Measurements from ENCODE around the gene ITPKB. TPM values are rescaled to one million over a fixed set of nuclear protein-coding genes. Genes with fewer than 3 reads are reported as not detected.

The ITPKB gene
- polyA plus RNA-seq, 1 of the 3 experiments (the other 2 are of a cell fraction): 2.4 TPM

DNA sequence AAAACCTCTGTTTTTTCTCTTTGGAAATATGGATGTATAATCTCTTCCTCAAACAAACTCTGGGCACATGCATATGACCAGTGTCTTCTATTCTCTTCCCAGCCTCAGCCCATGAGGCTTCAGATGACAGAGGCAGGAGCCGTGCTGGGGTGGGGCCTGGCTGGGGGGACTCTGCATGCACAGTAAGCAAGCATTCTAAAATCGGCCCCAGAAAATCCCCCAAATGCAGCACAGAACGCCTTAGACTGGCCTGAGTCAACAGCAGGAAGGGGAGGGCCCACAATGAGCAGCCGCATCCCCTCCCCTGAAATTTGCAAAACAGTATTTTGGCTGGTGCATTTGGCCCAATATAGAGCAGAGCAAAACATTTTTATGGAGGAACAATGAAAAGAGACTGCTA is 47.8 kb downstream of the ITPKB start:
- Histone ChIP-seq H3K4me1 (ENCODE audit: control insufficient read depth in 1 of 2, insufficient read depth in 2 of 2, low read depth in 1 of 2, low read length in 1 of 2) (peaks cover 0 to 18% of the 10 kb centered on the region in 2 experiments; a peak in 2 of 4 replicates), H3K4me3 (ENCODE audit: low read depth in 2 of 2, low read length in 1 of 2) (no peak overlapping the region), H3F3A (replicated peaks; ENCODE audit: insufficient read depth) (no peaks in the 10 kb centered on the region), H2AFZ (ENCODE audit: low read depth) (no peak overlapping the region), H3K9me2 (no peaks in the 10 kb centered on the region), H3K4me2 (no peak overlapping the region), H4K20me1 (ENCODE audit: insufficient read depth) (no peaks in the 10 kb centered on the region), H3K9me3 (no peaks in the 10 kb centered on the region), H3K27ac (ENCODE audit: low read depth in 2 of 2, low read length in 1 of 2) (no peak overlapping the region), H3K27me3 (ENCODE audit: insufficient read depth) (no peaks in the 10 kb centered on the region), H3K9ac (no peak overlapping the region), H3K36me3 (replicated peaks in 1 of 2; ENCODE audit: control insufficient read depth in 1 of 2, insufficient read depth in 2 of 2, low read length in 1 of 2) (no peaks in the 10 kb centered on the region), H3K79me2 (ENCODE audit: insufficient read depth) (no peaks in the 10 kb centered on the region)
- TF ChIP-seq POLR2AphosphoS5 (IDR thresholded peaks at IDR 0.05; ENCODE audit: low read depth, low read length) (no peak), RXRA (IDR thresholded peaks at IDR 0.05; ENCODE audit: borderline replicate concordance, low read depth) (no peak), MXI1 (IDR thresholded peaks at IDR 0.05; ENCODE audit: low read depth, low read length) (no peak), GATA2 (CRISPR knock-in tag; IDR thresholded peaks at IDR 0.05) (no peak), EZH2phosphoT487 (IDR thresholded peaks at IDR 0.05; ENCODE audit: borderline replicate concordance, low read depth) (no peak), SIN3A (IDR thresholded peaks at IDR 0.05; ENCODE audit: borderline replicate concordance, low read depth, low read length) (no peak), EP300 (IDR thresholded peaks at IDR 0.05; ENCODE audit: borderline replicate concordance in 1 of 2, low read depth in 1 of 2, low read length in 1 of 2) (no peak), FOXJ3 (CRISPR knock-in tag; IDR thresholded peaks at IDR 0.05) (no peak), NFIC (IDR thresholded peaks at IDR 0.05; ENCODE audit: borderline replicate concordance) (no peak)
- TF ChIP-seq, protein P1, sequence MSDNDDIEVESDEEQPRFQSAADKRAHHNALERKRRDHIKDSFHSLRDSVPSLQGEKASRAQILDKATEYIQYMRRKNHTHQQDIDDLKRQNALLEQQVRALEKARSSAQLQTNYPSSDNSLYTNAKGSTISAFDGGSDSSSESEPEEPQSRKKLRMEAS (IDR thresholded peaks at IDR 0.05; ENCODE audit: low read depth): no peak
- TF ChIP-seq, protein P2, sequence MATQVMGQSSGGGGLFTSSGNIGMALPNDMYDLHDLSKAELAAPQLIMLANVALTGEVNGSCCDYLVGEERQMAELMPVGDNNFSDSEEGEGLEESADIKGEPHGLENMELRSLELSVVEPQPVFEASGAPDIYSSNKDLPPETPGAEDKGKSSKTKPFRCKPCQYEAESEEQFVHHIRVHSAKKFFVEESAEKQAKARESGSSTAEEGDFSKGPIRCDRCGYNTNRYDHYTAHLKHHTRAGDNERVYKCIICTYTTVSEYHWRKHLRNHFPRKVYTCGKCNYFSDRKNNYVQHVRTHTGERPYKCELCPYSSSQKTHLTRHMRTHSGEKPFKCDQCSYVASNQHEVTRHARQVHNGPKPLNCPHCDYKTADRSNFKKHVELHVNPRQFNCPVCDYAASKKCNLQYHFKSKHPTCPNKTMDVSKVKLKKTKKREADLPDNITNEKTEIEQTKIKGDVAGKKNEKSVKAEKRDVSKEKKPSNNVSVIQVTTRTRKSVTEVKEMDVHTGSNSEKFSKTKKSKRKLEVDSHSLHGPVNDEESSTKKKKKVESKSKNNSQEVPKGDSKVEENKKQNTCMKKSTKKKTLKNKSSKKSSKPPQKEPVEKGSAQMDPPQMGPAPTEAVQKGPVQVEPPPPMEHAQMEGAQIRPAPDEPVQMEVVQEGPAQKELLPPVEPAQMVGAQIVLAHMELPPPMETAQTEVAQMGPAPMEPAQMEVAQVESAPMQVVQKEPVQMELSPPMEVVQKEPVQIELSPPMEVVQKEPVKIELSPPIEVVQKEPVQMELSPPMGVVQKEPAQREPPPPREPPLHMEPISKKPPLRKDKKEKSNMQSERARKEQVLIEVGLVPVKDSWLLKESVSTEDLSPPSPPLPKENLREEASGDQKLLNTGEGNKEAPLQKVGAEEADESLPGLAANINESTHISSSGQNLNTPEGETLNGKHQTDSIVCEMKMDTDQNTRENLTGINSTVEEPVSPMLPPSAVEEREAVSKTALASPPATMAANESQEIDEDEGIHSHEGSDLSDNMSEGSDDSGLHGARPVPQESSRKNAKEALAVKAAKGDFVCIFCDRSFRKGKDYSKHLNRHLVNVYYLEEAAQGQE (IDR thresholded peaks at IDR 0.05; ENCODE audit: low read depth, low read length): no peak
- TF ChIP-seq, protein P3, sequence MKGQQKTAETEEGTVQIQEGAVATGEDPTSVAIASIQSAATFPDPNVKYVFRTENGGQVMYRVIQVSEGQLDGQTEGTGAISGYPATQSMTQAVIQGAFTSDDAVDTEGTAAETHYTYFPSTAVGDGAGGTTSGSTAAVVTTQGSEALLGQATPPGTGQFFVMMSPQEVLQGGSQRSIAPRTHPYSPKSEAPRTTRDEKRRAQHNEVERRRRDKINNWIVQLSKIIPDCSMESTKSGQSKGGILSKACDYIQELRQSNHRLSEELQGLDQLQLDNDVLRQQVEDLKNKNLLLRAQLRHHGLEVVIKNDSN (IDR thresholded peaks at IDR 0.05; ENCODE audit: borderline replicate concordance, low read depth): no peak
- ChIA-PET POLR2A (no interaction called here), CTCF (interaction anchor here (3.0 kb wide), 1 partner anchor 21 kb away, joined by 7 read pairs; no protein-coding TSS in a partner anchor)
- WGBS (ENCODE audit: low lambda C conversion rate): 72% methylated on average over 4 of the region's 4 CpGs
- DNase-seq: no peak

DNA sequence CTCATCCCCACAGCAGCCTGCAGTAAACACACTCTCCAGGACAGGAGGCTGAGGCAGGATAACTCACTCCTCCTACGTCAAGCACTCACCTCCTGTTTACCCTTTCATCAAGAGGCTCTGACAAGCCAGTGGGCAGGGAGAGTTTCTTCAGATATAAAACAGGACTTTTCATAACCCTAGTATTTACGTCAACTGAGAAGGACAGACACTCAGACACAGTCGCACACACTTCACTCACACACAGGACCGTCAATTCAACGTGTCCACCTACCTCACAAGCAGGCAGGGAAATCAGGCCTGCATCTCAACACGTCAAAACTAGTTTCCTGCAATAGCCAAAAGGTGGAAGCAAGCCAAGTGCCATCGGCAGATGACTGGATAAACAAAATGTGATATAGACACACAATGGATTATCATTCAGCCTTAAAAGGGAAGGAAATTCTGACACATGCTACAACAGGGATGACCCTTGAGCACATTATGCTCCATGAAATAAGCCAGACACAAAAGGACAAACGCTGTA is 48.6 kb downstream of the ITPKB start:
- Histone ChIP-seq H3K27me3 (ENCODE audit: insufficient read depth) (no peaks in the 10 kb centered on the region), H2AFZ (ENCODE audit: low read depth) (no peak overlapping the region), H3K4me3 (ENCODE audit: low read depth in 2 of 2, low read length in 1 of 2) (no peak overlapping the region), H3K9ac (no peak overlapping the region), H3K9me2 (no peaks in the 10 kb centered on the region), H3K79me2 (ENCODE audit: insufficient read depth) (no peaks in the 10 kb centered on the region), H3K27ac (ENCODE audit: low read depth in 2 of 2, low read length in 1 of 2) (no peak overlapping the region; a peak in 1 of 4 replicates), H3F3A (replicated peaks; ENCODE audit: insufficient read depth) (no peaks in the 10 kb centered on the region), H3K4me2 (no peak overlapping the region), H4K20me1 (ENCODE audit: insufficient read depth) (no peaks in the 10 kb centered on the region), H3K4me1 (ENCODE audit: control insufficient read depth in 1 of 2, insufficient read depth in 2 of 2, low read depth in 1 of 2, low read length in 1 of 2) (peaks cover 0 to 18% of the 10 kb centered on the region in 2 experiments; a peak in 2 of 4 replicates), H3K36me3 (replicated peaks in 1 of 2; ENCODE audit: control insufficient read depth in 1 of 2, insufficient read depth in 2 of 2, low read length in 1 of 2) (no peaks in the 10 kb centered on the region), H3K9me3 (no peaks in the 10 kb centered on the region)
- ChIA-PET POLR2A (no interaction called here), CTCF (no interaction called here)
- TF ChIP-seq POLR2AphosphoS5 (IDR thresholded peaks at IDR 0.05; ENCODE audit: low read depth, low read length) (no peak), GATA2 (CRISPR knock-in tag; IDR thresholded peaks at IDR 0.05) (peak; percentile 89), MXI1 (IDR thresholded peaks at IDR 0.05; ENCODE audit: low read depth, low read length) (peak; percentile 48; the same call in 1 of the 2 replicates), FOXJ3 (CRISPR knock-in tag; IDR thresholded peaks at IDR 0.05) (peak; percentile 77; the same call in 1 of the 2 replicates), RCOR1 (IDR thresholded peaks at IDR 0.05; ENCODE audit: low read length) (peak; percentile 68), EP300 (IDR thresholded peaks at IDR 0.05; ENCODE audit: borderline replicate concordance in 1 of 2, low read depth in 1 of 2, low read length in 1 of 2) (peak in 1 of 2 experiments; percentile 36; a peak in 1 of 4 replicates), MEF2A (IDR thresholded peaks at IDR 0.05; ENCODE audit: borderline replicate concordance, low read depth) (no peak), CHD2 (IDR thresholded peaks at IDR 0.05; ENCODE audit: low read length, partially characterized antibody) (no peak)
- DNase-seq: peak; percentile 47
- 54% methylated on average over 8 of the region's 8 CpGs for WGBS (ENCODE audit: low lambda C conversion rate)
